ENCODE measurements around the gene AMELX. TPM values are rescaled to one million over a fixed set of nuclear protein-coding genes. Genes with fewer than 3 reads are reported as not detected.

Gene AMELX
- total RNA-seq (2021; ENCODE audit: unreplicated experiment) (not detected), Bru-seq, nascent RNA (not detected), BruChase-seq, experiment 1, labeled RNA remaining after a 2-hour chase (not detected), BruChase-seq, experiment 2, labeled RNA remaining after a 6-hour chase (not detected)
- not detected for polyA plus RNA-seq (2012; ENCODE audit: insufficient read length)
- long read RNA-seq = 0 reads

DNA sequence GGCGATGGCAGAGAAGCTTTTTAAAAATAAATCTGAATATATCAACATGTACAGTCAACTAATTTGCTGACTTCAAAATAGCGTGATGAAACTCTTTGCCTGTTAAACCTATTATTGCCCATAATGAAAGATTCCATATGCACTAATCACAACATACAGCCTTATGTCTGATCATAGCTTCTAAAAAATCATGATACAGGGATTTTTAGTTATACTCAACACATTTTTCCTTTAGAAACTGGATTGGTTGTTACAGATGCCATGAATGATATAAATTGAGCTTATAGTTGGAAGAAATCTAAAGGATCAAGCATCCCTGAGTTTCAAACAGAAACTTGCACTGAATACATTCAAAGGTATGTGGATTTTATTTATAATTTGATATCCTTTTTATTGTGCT is at the start of gene AMELX:
Gene AMELX (plus strand): TSS at position 301 of the 400 bp plus-strand sequence. CDS start 1,376 bp downstream, outside the sequence.
- Histone ChIP-seq H3K4me1 (ENCODE audit: control insufficient read depth, insufficient read depth, low read length) (no peaks in the 10 kb centered on the region), H3K27me3 (ENCODE audit: control insufficient read depth, insufficient read depth, low read length) (no peaks in the 10 kb centered on the region), H3K4me3 (ENCODE audit: low read depth in 2 of 2, low read length in 2 of 2) (no peak within 1 kb of the TSS), H3K9me3 (ENCODE audit: control insufficient read depth, insufficient read depth, low read depth, low read length) (no peaks in the 10 kb centered on the region), H3K27ac (ENCODE audit: low read length) (no peak within 1 kb of the TSS), H3K36me3 (ENCODE audit: control insufficient read depth, insufficient read depth, low read length) (no peaks in the 10 kb centered on the region)
- in situ Hi-C loops (cut with HindIII; ENCODE audit: low pct_unique_long_range_greater_than_20kb, low sequenced_read_pairs) (no loop called here), intact Hi-C loops (cut with micrococcal nuclease; ENCODE audit: unreplicated experiment) (no loop called here)
- DNase-seq (ENCODE audit: low read depth, low spot score) = no peak
- ChIA-PET CTCF (no interaction called here), POLR2A (no interaction called here)
- TF ChIP-seq, protein P1, sequence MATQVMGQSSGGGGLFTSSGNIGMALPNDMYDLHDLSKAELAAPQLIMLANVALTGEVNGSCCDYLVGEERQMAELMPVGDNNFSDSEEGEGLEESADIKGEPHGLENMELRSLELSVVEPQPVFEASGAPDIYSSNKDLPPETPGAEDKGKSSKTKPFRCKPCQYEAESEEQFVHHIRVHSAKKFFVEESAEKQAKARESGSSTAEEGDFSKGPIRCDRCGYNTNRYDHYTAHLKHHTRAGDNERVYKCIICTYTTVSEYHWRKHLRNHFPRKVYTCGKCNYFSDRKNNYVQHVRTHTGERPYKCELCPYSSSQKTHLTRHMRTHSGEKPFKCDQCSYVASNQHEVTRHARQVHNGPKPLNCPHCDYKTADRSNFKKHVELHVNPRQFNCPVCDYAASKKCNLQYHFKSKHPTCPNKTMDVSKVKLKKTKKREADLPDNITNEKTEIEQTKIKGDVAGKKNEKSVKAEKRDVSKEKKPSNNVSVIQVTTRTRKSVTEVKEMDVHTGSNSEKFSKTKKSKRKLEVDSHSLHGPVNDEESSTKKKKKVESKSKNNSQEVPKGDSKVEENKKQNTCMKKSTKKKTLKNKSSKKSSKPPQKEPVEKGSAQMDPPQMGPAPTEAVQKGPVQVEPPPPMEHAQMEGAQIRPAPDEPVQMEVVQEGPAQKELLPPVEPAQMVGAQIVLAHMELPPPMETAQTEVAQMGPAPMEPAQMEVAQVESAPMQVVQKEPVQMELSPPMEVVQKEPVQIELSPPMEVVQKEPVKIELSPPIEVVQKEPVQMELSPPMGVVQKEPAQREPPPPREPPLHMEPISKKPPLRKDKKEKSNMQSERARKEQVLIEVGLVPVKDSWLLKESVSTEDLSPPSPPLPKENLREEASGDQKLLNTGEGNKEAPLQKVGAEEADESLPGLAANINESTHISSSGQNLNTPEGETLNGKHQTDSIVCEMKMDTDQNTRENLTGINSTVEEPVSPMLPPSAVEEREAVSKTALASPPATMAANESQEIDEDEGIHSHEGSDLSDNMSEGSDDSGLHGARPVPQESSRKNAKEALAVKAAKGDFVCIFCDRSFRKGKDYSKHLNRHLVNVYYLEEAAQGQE (IDR thresholded peaks at IDR 0.05; ENCODE audit: insufficient read depth in 1 of 2, low read depth in 2 of 2, low read length in 1 of 2) = no peak
- BruUV-seq (replicated peaks) = no TSS peak
- no peak for ATAC-seq

DNA sequence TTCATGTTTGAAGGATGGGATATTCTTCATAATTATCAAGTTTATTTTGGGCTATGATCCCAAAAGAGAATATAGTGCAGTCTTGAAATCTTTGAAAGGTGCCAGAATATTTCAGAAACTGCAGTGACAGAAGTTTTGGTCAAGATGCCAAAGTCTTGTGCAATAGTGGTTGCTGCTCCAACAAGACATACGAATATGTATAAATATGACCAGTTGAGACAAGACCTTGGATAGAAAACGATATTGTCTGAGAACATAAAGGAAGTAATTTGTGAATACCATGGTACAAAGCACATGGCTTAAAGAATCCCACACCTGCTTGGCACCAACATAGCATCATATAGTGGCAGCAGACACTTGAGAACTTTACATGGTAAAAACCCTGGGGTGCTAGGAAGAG is 48.6 kb upstream of the AMELX start:
- no peak overlapping the region for H3K27ac ChIP-seq (ENCODE audit: low read length)
- no peaks in the 10 kb centered on the region for H3K4me1 ChIP-seq (ENCODE audit: control insufficient read depth, insufficient read depth, low read length)
- no peaks in the 10 kb centered on the region for H3K27me3 ChIP-seq (ENCODE audit: control insufficient read depth, insufficient read depth, low read length)
- no peak for DNase-seq (ENCODE audit: low read depth, low spot score)
- in situ Hi-C loops (cut with HindIII; ENCODE audit: low pct_unique_long_range_greater_than_20kb, low sequenced_read_pairs) = no loop called here
- ChIA-PET CTCF (no interaction called here), POLR2A (no interaction called here)
- H3K36me3 ChIP-seq (ENCODE audit: control insufficient read depth, insufficient read depth, low read length) = no peaks in the 10 kb centered on the region
- H3K9me3 ChIP-seq (ENCODE audit: control insufficient read depth, insufficient read depth, low read depth, low read length) = no peaks in the 10 kb centered on the region
- no peak overlapping the region for H3K4me3 ChIP-seq (ENCODE audit: low read depth in 2 of 2, low read length in 2 of 2)
- TF ChIP-seq, protein P2, sequence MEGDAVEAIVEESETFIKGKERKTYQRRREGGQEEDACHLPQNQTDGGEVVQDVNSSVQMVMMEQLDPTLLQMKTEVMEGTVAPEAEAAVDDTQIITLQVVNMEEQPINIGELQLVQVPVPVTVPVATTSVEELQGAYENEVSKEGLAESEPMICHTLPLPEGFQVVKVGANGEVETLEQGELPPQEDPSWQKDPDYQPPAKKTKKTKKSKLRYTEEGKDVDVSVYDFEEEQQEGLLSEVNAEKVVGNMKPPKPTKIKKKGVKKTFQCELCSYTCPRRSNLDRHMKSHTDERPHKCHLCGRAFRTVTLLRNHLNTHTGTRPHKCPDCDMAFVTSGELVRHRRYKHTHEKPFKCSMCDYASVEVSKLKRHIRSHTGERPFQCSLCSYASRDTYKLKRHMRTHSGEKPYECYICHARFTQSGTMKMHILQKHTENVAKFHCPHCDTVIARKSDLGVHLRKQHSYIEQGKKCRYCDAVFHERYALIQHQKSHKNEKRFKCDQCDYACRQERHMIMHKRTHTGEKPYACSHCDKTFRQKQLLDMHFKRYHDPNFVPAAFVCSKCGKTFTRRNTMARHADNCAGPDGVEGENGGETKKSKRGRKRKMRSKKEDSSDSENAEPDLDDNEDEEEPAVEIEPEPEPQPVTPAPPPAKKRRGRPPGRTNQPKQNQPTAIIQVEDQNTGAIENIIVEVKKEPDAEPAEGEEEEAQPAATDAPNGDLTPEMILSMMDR (IDR thresholded peaks at IDR 0.05) = no peak
- TF ChIP-seq SIN3A (IDR thresholded peaks at IDR 0.05; ENCODE audit: borderline replicate concordance, insufficient read depth, low read depth, low read length) (no peak), POLR2AphosphoS5 (IDR thresholded peaks at IDR 0.05; ENCODE audit: low read depth, low read length) (no peak), TCF7L2 (IDR thresholded peaks at IDR 0.05; ENCODE audit: low read depth, low read length) (no peak)
- TF ChIP-seq, protein P1 (IDR thresholded peaks at IDR 0.05; ENCODE audit: insufficient read depth in 1 of 2, low read depth in 2 of 2, low read length in 1 of 2) = no peak
- intact Hi-C loops (cut with micrococcal nuclease; ENCODE audit: unreplicated experiment) = no loop called here
- no TSS peak for BruUV-seq (replicated peaks)
- ATAC-seq = no peak
